HepG2 (cell line): Measurements from ENCODE around the gene ZNF134. TPM values are rescaled to one million over a fixed set of nuclear protein-coding genes. Genes with fewer than 3 reads are reported as not detected.

ENCODE experiments used
- ATF4 ChIP-seq, 2 experiments: fragments of 450-650 bp in 1 of 2; sonication (generic) in 1 of 2; formaldehyde crosslinking; IDR thresholded peaks; 2 replicates each; pipeline versions ENCODE4 v1.5.0 to v1.8.0; 2020 to 2022; ENCODE audit warnings: mild to moderate bottlenecking in 1 of 2, missing genetic modification reagents in 1 of 2
- CAMTA2 ChIP-seq: sonication (generic); formaldehyde crosslinking; IDR thresholded peaks from 2 replicates; pipeline ENCODE4 v1.4.0; 2020; ENCODE audit warnings: mild to moderate bottlenecking, missing genetic modification reagents, borderline replicate concordance
- NR2F1 ChIP-seq, 2 experiments: fragments of 450-650 bp in 1 of 2; formaldehyde crosslinking in 1 of 2; IDR thresholded peaks; 2 replicates each; pipeline versions ENCODE4 v1.5.0 to v1.6.1; 2016 to 2020; ENCODE audit warnings: mild to moderate bottlenecking in 1 of 2, missing compliant biosample characterization in 1 of 2, missing genetic modification reagents in 1 of 2, moderate library complexity in 1 of 2
- SMAD3 ChIP-seq: sonication (generic); formaldehyde crosslinking; IDR thresholded peaks from 2 replicates; pipeline ENCODE4 v1.4.0; 2020; ENCODE audit warnings: missing genetic modification reagents
- TERF1 ChIP-seq: sonication (generic); formaldehyde crosslinking; IDR thresholded peaks from 2 replicates; pipeline ENCODE4 v1.8.0; 2022; ENCODE audit warnings: mild to moderate bottlenecking, missing genetic modification reagents, moderate library complexity
- ZBTB40 ChIP-seq, 2 experiments: fragments of 450-650 bp in 1 of 2; sonication (generic) in 1 of 2; formaldehyde crosslinking in 1 of 2; IDR thresholded peaks; 2 replicates each; pipeline versions ENCODE4 v1.6.1 to v1.8.0; 2016 to 2022; ENCODE audit warnings: antibody characterized with exemption in 1 of 2, mild to moderate bottlenecking in 1 of 2, missing genetic modification reagents in 1 of 2
- ZNF225 ChIP-seq: sonication (generic); formaldehyde crosslinking; IDR thresholded peaks from 2 replicates; pipeline ENCODE4 v1.4.0; 2020; ENCODE audit warnings: mild to moderate bottlenecking, missing genetic modification reagents
- ZNF264 ChIP-seq: sonication (generic); formaldehyde crosslinking; IDR thresholded peaks from 2 replicates; pipeline ENCODE4 v1.4.0; 2020; ENCODE audit warnings: missing genetic modification reagents
- ZNF367 ChIP-seq: sonication (generic); formaldehyde crosslinking; IDR thresholded peaks from 2 replicates; pipeline ENCODE4 v1.4.0; 2020; ENCODE audit warnings: missing genetic modification reagents, borderline replicate concordance
- ZNF431 ChIP-seq: sonication (generic); formaldehyde crosslinking; IDR thresholded peaks from 2 replicates; pipeline ENCODE4 v1.9.0; 2022; ENCODE audit warnings: missing genetic modification reagents, low read depth, mild to moderate bottlenecking, borderline replicate concordance
- ZNF563 ChIP-seq: sonication (generic); formaldehyde crosslinking; IDR thresholded peaks from 2 replicates; pipeline ENCODE4 v1.8.0; 2022; ENCODE audit warnings: mild to moderate bottlenecking, moderate library complexity, missing genetic modification reagents
- ZNF710 ChIP-seq: sonication (generic); formaldehyde crosslinking; IDR thresholded peaks from 2 replicates; pipeline ENCODE4 v1.5.0; 2020; ENCODE audit warnings: mild to moderate bottlenecking, missing genetic modification reagents, borderline replicate concordance
- ZNF773 ChIP-seq: sonication (generic); formaldehyde crosslinking; IDR thresholded peaks from 2 replicates; pipeline ENCODE4 v1.4.0; 2020; ENCODE audit warnings: missing genetic modification reagents, borderline replicate concordance
- polyA plus RNA-seq, 8 experiments: library from polyadenylated mRNA; depleted of rRNA in 3 of 8; stranded (reverse) in 7 of 8; unstranded in 1 of 8; fragments of >200 nt; fragmentation: Illumina TruSeq in 4 of 8; extraction: Trizol in 4 of 8; gene quantifications; 2 replicates each; pipeline versions ENCODE4 v1.2.1 to v1.2.3, GENCODE V29; 2011 to 2016; ENCODE audit warnings: low read depth in 4 of 8, missing spikeins in 1 of 8, mixed read lengths in 1 of 8; ENCODE audit not compliant: insufficient read depth in 1 of 8
- total RNA-seq, 5 experiments: library from RNA; depleted of rRNA; stranded (reverse); fragments of >200 nt; fragmentation: Illumina TruSeq; extraction: Trizol; gene quantifications; 2 replicates each; pipeline ENCODE4 v1.2.3, GENCODE V29; 2016; ENCODE audit warnings: low read depth in 1 of 5

Gene ZNF134
- total and polyA plus RNA-seq, 2 of the 13 experiments (the other 11 are each of a cell fraction or from before 2014, with no cell fraction given): 6.8 to 17.1 TPM

- no peak for TF ChIP-seq ZBTB40 (IDR thresholded peaks at IDR 0.05)
- TF ChIP-seq ZBTB40 (CRISPR knock-in tag; IDR thresholded peaks at IDR 0.05): no peak
- no peak for TF ChIP-seq ZNF225 (CRISPR knock-in tag)
- TF ChIP-seq ATF4 (CRISPR knock-in tag; IDR thresholded peaks at IDR 0.05): no peak
- TF ChIP-seq ZNF367 (CRISPR knock-in tag): no peak
- TF ChIP-seq ZNF431 (CRISPR knock-in tag): 0 out of 2 replicates have a peak, but pooled peaks have one; percentile 19
- peak; percentile 26 for TF ChIP-seq SMAD3 (CRISPR knock-in tag)
- TF ChIP-seq NR2F1 (CRISPR knock-in tag; IDR thresholded peaks at IDR 0.05): peak in 1 of 2 experiments; percentile 44; a peak in 1 of 4 replicates
- TF ChIP-seq ZNF773: 0 out of 2 replicates have a peak, but pooled peaks have one; percentile 46
- 0 out of 2 replicates have a peak, but pooled peaks have one; percentile 56 for TF ChIP-seq CAMTA2 (CRISPR knock-in tag)
- no peak for TF ChIP-seq TERF1 (CRISPR knock-in tag)
- peak; percentile 49; the same call in 1 of the 2 replicates for TF ChIP-seq ZNF264 (CRISPR knock-in tag)
- TF ChIP-seq ZNF710 (CRISPR knock-in tag): peak; percentile 85
- TF ChIP-seq ZNF563: 0 out of 2 replicates have a peak, but pooled peaks have one; percentile 24
Observed at GRCh38 chr19:57664269-57665127, 50.5 kb downstream of the ZNF134 start (continued).
